SJCRH30 (cell line): ENCODE results near the gene ECM1. TPM values are rescaled to one million over a fixed set of nuclear protein-coding genes. Genes with fewer than 3 reads are reported as not detected.

ENCODE experiments used
- total RNA-seq: library from RNA; depleted of rRNA; stranded (reverse); fragments of >200 nt; shearing (Covaris generic); gene quantifications from 2 replicates; pipeline ENCODE4 v1.2.3, GENCODE V29; 2014; rRNA removed

ECM1 gene
- total RNA-seq, 1 experiment from 2014 or later: 5.0 TPM

Other genes with a start within 250 kb of the ECM1 start
- 93.6 and 95.6 TPM in 2 replicates for gene APH1A, start 239.1 kb upstream of the ECM1 start, total RNA-seq
- gene C1orf54, start 235.3 kb upstream of the ECM1 start, total RNA-seq: 1.3 and 2.0 TPM in 2 replicates
- not detected in 2 replicates for gene CIART, start 225.6 kb upstream of the ECM1 start, total RNA-seq
- 47.8 and 53.0 TPM in 2 replicates for gene MRPS21, start 214.2 kb upstream of the ECM1 start, total RNA-seq
- gene PRPF3, start 186.6 kb upstream of the ECM1 start, total RNA-seq: 75.4 and 88.7 TPM in 2 replicates
- gene RPRD2, start 144.0 kb upstream of the ECM1 start, total RNA-seq: 14.6 and 15.5 TPM in 2 replicates
- 24.0 and 26.3 TPM in 2 replicates for gene TARS2, start 20.7 kb upstream of the ECM1 start, total RNA-seq
- gene FALEC, start 7.6 kb downstream of the ECM1 start, total RNA-seq: 0.28 TPM in 1 of 2 replicates, not detected in the other
- not detected in 2 replicates for gene ADAMTSL4, start 41.3 kb downstream of the ECM1 start, total RNA-seq
- gene MCL1, start 71.5 kb downstream of the ECM1 start, total RNA-seq: 99.4 and 104 TPM in 2 replicates
- gene ENSA, start 121.5 kb downstream of the ECM1 start, total RNA-seq: 89.3 and 91.6 TPM in 2 replicates
- gene GOLPH3L, start 189.0 kb downstream of the ECM1 start, total RNA-seq: 8.9 and 11.6 TPM in 2 replicates
- 0.36 TPM in 1 of 2 replicates, not detected in the other for gene HORMAD1, start 212.8 kb downstream of the ECM1 start, total RNA-seq